A673 (cell line): Measurements from ENCODE around the gene MATN1. TPM values are rescaled to one million over a fixed set of nuclear protein-coding genes. Genes with fewer than 3 reads are reported as not detected.

ENCODE experiments used
- BruUV-seq: library from RNA; stranded (reverse); fragments of 400-500 nt; replicated peaks from 2 replicates; lab custom pipeline; 2021; lab: Mats Ljungman, UMichigan
- CTCF ChIA-PET: fragments of 300-600 bp; sonication (Branson Sonifier 250); formaldehyde crosslinking; loops from one replicate; lab custom pipeline; 2022; ENCODE audit warnings: antibody characterized with exemption; lab: Charles Lee
- POLR2A ChIA-PET: fragments of 300-600 bp; sonication (Branson Sonifier 250); formaldehyde crosslinking; loops from one replicate; lab custom pipeline; 2022; ENCODE audit warnings: antibody characterized with exemption; ENCODE audit not compliant: low non-redundant PET; lab: Charles Lee
- DNase-seq: peaks from one replicate; pipeline ENCODE4 v3.0.0-alpha.2; 2015; ENCODE audit warnings: low spot score
- H3K27ac ChIP-seq: fragments of 200-600 bp; sonication (generic); 2 replicates; pipeline ENCODE4 v1.5.1; 2016; ENCODE audit warnings: mixed run types, low read depth, mild to moderate bottlenecking, mixed read lengths, antibody characterized with exemption, low read length; ENCODE audit not compliant: poor library complexity, severe bottlenecking
- H3K27me3 ChIP-seq: fragments of 200-600 bp; sonication (generic); replicated peaks from 2 replicates; pipeline ENCODE4 v1.6.1; 2017; ENCODE audit warnings: mixed run types, low read depth, mild to moderate bottlenecking, mixed read lengths, antibody characterized with exemption, low read length; ENCODE audit not compliant: insufficient read depth, poor library complexity
- H3K36me3 ChIP-seq: fragments of 200-600 bp; sonication (generic); 2 replicates; pipeline ENCODE4 v1.6.1; 2016; ENCODE audit warnings: mixed run types, mild to moderate bottlenecking, mixed read lengths, antibody characterized with exemption, low read length; ENCODE audit not compliant: insufficient read depth, poor library complexity, severe bottlenecking
- H3K4me1 ChIP-seq: fragments of 200-600 bp; sonication (generic); 2 replicates; pipeline ENCODE4 v1.6.1; 2017; ENCODE audit warnings: mixed run types, mild to moderate bottlenecking, mixed read lengths, antibody characterized with exemption, low read length; ENCODE audit not compliant: insufficient read depth, poor library complexity, severe bottlenecking
- H3K4me3 ChIP-seq: fragments of 200-600 bp; sonication (generic); 2 replicates; pipeline ENCODE4 v1.5.1; 2016; ENCODE audit warnings: low read depth, mixed run types, mild to moderate bottlenecking, mixed read lengths, low read length; ENCODE audit not compliant: poor library complexity, severe bottlenecking
- H3K9me3 ChIP-seq: fragments of 200-600 bp; sonication (generic); 2 replicates; pipeline ENCODE4 v1.6.1; 2016; ENCODE audit warnings: mixed run types, low read depth, mild to moderate bottlenecking, mixed read lengths, antibody characterized with exemption, low read length; ENCODE audit not compliant: poor library complexity, severe bottlenecking
- EZH2 ChIP-seq: fragments of 200-600 bp; sonication (generic); IDR thresholded peaks from 2 replicates; pipeline ENCODE4 v1.6.1; 2017; ENCODE audit warnings: borderline replicate concordance, low read depth, mild to moderate bottlenecking, mixed read lengths, antibody characterized with exemption, low read length; ENCODE audit not compliant: poor library complexity, severe bottlenecking
- intact Hi-C: fragments of 100-400 bp; cut with micrococcal nuclease; formaldehyde crosslinking; loops from one replicate; pipeline ENCODE4 v1.10.0; 2022; ENCODE audit not compliant: unreplicated experiment
- total RNA-seq: library from RNA; stranded (reverse); gene quantifications from 2 replicates; pipeline ENCODE4 v1.2.3, GENCODE V29; 2021
- TF ChIP-seq, protein P1 (sequence below): fragments of 300-800, 200-600 bp; sonication (generic); conservative IDR thresholded peaks from 2 replicates; pipeline ENCODE4 v1.5.1; 2017; ENCODE audit warnings: low read depth, mild to moderate bottlenecking, antibody characterized with exemption, low read length, moderate library complexity, mixed read lengths

MATN1 gene
- total RNA-seq, 1 experiment from 2014 or later = not detected

GRCh38 chr1:30745834-30746208 lies 22.4 kb upstream of the MATN1 start:
- ChIA-PET POLR2A (no interaction called here), CTCF (no interaction called here)
- no peaks in the 10 kb centered on the region for H3K36me3 ChIP-seq
- H3K27me3 ChIP-seq = no peaks in the 10 kb centered on the region
- no peaks in the 10 kb centered on the region for H3K4me1 ChIP-seq
- intact Hi-C loops = no loop called here
- BruUV-seq = no TSS peak
- no peaks in the 10 kb centered on the region for H3K9me3 ChIP-seq
- no peak overlapping the region for H3K4me3 ChIP-seq
- no peak for TF ChIP-seq EZH2
- TF ChIP-seq, protein P1, sequence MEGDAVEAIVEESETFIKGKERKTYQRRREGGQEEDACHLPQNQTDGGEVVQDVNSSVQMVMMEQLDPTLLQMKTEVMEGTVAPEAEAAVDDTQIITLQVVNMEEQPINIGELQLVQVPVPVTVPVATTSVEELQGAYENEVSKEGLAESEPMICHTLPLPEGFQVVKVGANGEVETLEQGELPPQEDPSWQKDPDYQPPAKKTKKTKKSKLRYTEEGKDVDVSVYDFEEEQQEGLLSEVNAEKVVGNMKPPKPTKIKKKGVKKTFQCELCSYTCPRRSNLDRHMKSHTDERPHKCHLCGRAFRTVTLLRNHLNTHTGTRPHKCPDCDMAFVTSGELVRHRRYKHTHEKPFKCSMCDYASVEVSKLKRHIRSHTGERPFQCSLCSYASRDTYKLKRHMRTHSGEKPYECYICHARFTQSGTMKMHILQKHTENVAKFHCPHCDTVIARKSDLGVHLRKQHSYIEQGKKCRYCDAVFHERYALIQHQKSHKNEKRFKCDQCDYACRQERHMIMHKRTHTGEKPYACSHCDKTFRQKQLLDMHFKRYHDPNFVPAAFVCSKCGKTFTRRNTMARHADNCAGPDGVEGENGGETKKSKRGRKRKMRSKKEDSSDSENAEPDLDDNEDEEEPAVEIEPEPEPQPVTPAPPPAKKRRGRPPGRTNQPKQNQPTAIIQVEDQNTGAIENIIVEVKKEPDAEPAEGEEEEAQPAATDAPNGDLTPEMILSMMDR = no peak
- H3K27ac ChIP-seq = no peak overlapping the region
- no peak for DNase-seq

GRCh38 chr1:30745156-30745833 lies 21.9 kb upstream of the MATN1 start:
- intact Hi-C loops = no loop called here
- no peaks in the 10 kb centered on the region for H3K9me3 ChIP-seq
- ChIA-PET CTCF (no interaction called here), POLR2A (no interaction called here)
- H3K4me1 ChIP-seq = no peaks in the 10 kb centered on the region
- no peaks in the 10 kb centered on the region for H3K36me3 ChIP-seq
- no TSS peak for BruUV-seq
- no peak for DNase-seq
- no peak for TF ChIP-seq EZH2
- TF ChIP-seq, protein P1 = no peak
- no peak overlapping the region for H3K4me3 ChIP-seq
- no peaks in the 10 kb centered on the region for H3K27me3 ChIP-seq
- H3K27ac ChIP-seq = no peak overlapping the region

DNA sequence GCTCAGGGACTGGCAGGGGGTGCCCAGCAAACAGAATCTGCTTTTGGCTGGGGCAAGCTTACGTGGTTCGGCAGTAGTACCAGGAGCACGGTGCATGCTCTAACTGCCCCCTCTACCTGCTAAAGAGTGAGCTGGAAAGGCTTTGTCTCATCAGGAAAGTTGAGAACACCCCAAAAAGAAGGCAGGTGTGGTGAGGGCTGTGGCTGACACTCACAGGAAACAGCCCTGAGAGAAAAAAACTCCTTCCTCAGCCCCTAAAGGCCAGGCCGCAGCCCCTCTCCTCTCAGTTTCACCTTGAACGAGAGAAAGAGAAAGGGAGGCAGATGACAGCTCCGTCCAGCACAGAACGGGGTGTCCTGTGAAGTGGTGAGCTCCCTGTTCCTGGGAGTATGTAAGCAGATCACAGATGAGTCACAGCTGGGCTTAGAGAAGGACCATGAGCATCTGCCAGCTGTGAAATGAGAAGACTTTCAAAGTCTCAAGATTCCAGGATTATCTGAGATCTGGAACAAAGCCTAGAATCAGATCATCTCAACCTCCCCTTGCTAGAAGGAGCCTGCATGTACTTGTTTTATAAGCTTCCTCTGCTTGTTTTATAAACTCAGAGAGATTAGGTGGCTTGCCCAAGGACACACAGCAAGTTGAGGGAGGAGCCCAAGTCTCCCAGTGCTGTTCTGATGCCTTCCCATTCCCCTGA lies 20.8 kb upstream of the MATN1 start:
- intact Hi-C loops = no loop called here
- no peaks in the 10 kb centered on the region for H3K27me3 ChIP-seq
- H3K9me3 ChIP-seq = no peaks in the 10 kb centered on the region
- POLR2A ChIA-PET = interaction anchor here (0.5 kb wide), 1 partner anchor 1466 kb away, joined by 3 read pairs; no protein-coding TSS in a partner anchor
- peak; percentile 19 for DNase-seq
- CTCF ChIA-PET = interaction anchor here (0.6 kb wide), 1 partner anchor 756 kb away, joined by 5 read pairs; no protein-coding TSS in a partner anchor
- TF ChIP-seq, protein P1 = no peak
- no peak for TF ChIP-seq EZH2
- no peak overlapping the region for H3K27ac ChIP-seq
- no peak overlapping the region for H3K4me3 ChIP-seq
- no TSS peak for BruUV-seq
- no peaks in the 10 kb centered on the region for H3K4me1 ChIP-seq
- H3K36me3 ChIP-seq = no peaks in the 10 kb centered on the region
